H1 (cell line): ENCODE results near the gene RGMB.

Experiments used
- CREB1 ChIP-seq: IDR thresholded peaks from 2 replicates; pipeline ENCODE4 v1.6.1; 2012; ENCODE audit warnings: inconsistent platforms
- GABPA ChIP-seq: IDR thresholded peaks from 2 replicates; pipeline ENCODE4 v1.6.1; 2011; ENCODE audit warnings: mild to moderate bottlenecking, low read length, moderate library complexity, borderline replicate concordance; ENCODE audit not compliant: insufficient read depth
- MAFK ChIP-seq: IDR thresholded peaks from 2 replicates; pipeline ENCODE4 v1.6.1; 2012; ENCODE audit warnings: low read depth, mild to moderate bottlenecking, improper control_type of control experiment, low read length
- MAX ChIP-seq: IDR thresholded peaks from 2 replicates; pipeline ENCODE4 v1.6.1; 2012; ENCODE audit warnings: inconsistent platforms
- POLR2A ChIP-seq, 2 experiments: IDR thresholded peaks; 1 replicate in 1 of 2; 2 replicates in 1 of 2; pipeline ENCODE4 v1.6.1; 2011; ENCODE audit warnings: low read depth in 2 of 2, low read length in 2 of 2, mild to moderate bottlenecking in 2 of 2; ENCODE audit errors: control extremely low read depth in 1 of 2
- SP1 ChIP-seq: IDR thresholded peaks from 2 replicates; pipeline ENCODE4 v1.6.1; 2011; ENCODE audit warnings: low read depth, low read length
- TCF12 ChIP-seq: IDR thresholded peaks from 2 replicates; pipeline ENCODE4 v1.6.1; 2011; ENCODE audit warnings: low read depth, mild to moderate bottlenecking, low read length
- TEAD4 ChIP-seq: IDR thresholded peaks from 2 replicates; pipeline ENCODE4 v1.6.1; 2012; ENCODE audit warnings: low read depth, low read length, inconsistent platforms, mixed read lengths
- ZNF274 ChIP-seq: IDR thresholded peaks from 2 replicates; pipeline ENCODE4 v1.7.0; 2012; ENCODE audit warnings: low read length, borderline replicate concordance; ENCODE audit errors: extremely low read depth
- TF ChIP-seq, protein P1 (sequence below): IDR thresholded peaks from 2 replicates; pipeline ENCODE4 v1.6.1; 2011; ENCODE audit warnings: low read length, improper control_type of control experiment
- TF ChIP-seq, protein P2 (sequence below), 3 experiments: IDR thresholded peaks; 1 replicate in 2 of 3; 2 replicates in 1 of 3; pipeline versions ENCODE4 v1.5.1 to v1.6.1; 2011; ENCODE audit warnings: low read length in 3 of 3, mild to moderate bottlenecking in 3 of 3, inconsistent platforms in 2 of 3, low read depth in 1 of 3, moderate library complexity in 1 of 3; ENCODE audit not compliant: insufficient read depth in 1 of 3; ENCODE audit errors: control extremely low read depth in 1 of 3
- TF ChIP-seq, protein P3 (sequence below): IDR thresholded peaks from 2 replicates; pipeline ENCODE4 v1.6.1; 2011; ENCODE audit warnings: low read depth, mild to moderate bottlenecking, low read length; ENCODE audit not compliant: insufficient read depth

DNA sequence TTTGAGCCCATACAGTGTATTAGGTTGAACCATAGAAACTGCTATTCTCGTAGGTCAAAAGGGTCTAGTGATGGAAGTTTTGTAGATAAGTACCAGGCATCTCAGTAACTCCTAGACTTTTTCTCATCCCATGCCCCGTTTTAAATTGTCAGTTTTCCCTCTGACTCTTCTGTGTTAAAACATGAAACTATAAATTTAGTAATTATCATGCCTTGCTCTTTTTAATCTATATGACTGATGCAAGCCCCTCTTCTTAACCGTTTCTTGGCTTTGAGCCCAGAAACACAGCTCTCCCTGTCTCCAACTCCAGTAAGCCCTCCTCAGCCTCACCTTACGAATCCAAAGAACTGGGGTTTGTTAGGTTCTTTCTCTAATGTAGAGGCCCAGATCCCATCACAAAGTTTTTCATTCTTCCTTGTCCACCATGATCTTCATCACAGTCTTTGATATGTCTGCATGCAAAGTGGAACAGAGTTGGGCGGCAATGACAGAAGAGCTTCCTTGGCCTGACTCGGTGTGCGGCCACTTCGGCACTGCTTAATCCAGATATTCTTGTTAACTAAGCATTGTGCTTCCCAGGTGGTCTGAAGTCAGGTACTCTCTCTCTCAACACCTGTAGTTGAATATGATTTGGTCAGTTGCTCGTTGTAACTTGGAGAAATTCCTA is 21.1 kb downstream of the RGMB start:
- TF ChIP-seq POLR2A (IDR thresholded peaks at IDR 0.05; ENCODE audit: control extremely low read depth in 1 of 2, low read depth in 2 of 2, low read length in 2 of 2) (no peak), TEAD4 (no peak), TCF12 (no peak), SP1 (no peak), ZNF274 (no peak), MAX (no peak), MAFK (no peak), GABPA (no peak), CREB1 (no peak)
- TF ChIP-seq, protein P1, sequence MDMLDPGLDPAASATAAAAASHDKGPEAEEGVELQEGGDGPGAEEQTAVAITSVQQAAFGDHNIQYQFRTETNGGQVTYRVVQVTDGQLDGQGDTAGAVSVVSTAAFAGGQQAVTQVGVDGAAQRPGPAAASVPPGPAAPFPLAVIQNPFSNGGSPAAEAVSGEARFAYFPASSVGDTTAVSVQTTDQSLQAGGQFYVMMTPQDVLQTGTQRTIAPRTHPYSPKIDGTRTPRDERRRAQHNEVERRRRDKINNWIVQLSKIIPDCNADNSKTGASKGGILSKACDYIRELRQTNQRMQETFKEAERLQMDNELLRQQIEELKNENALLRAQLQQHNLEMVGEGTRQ: no peak
- TF ChIP-seq, protein P2, sequence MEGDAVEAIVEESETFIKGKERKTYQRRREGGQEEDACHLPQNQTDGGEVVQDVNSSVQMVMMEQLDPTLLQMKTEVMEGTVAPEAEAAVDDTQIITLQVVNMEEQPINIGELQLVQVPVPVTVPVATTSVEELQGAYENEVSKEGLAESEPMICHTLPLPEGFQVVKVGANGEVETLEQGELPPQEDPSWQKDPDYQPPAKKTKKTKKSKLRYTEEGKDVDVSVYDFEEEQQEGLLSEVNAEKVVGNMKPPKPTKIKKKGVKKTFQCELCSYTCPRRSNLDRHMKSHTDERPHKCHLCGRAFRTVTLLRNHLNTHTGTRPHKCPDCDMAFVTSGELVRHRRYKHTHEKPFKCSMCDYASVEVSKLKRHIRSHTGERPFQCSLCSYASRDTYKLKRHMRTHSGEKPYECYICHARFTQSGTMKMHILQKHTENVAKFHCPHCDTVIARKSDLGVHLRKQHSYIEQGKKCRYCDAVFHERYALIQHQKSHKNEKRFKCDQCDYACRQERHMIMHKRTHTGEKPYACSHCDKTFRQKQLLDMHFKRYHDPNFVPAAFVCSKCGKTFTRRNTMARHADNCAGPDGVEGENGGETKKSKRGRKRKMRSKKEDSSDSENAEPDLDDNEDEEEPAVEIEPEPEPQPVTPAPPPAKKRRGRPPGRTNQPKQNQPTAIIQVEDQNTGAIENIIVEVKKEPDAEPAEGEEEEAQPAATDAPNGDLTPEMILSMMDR (IDR thresholded peaks at IDR 0.05; ENCODE audit: control extremely low read depth in 1 of 3, insufficient read depth in 1 of 3, low read depth in 1 of 3, low read length in 3 of 3): no peak
- TF ChIP-seq, protein P3, sequence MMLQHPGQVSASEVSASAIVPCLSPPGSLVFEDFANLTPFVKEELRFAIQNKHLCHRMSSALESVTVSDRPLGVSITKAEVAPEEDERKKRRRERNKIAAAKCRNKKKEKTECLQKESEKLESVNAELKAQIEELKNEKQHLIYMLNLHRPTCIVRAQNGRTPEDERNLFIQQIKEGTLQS: no peak
